Spleen (tissue), 11 donors: ENCODE results near the gene PAXX. TPM values are rescaled to one million over a fixed set of nuclear protein-coding genes. Genes with fewer than 3 reads are reported as not detected.

Experiments
- DNase-seq: peaks from one replicate; pipeline ENCODE4 v3.0.0-alpha.2; 2020
- H3K27ac ChIP-seq, 8 donors: fragments of 200-600 bp; sonication (generic) in 7 of 8; 1 replicate in 4 of 8; 2 replicates in 4 of 8; pipeline versions ENCODE4 v1.5.0 to v1.8.0; 2016 to 2021; ENCODE audit warnings: inconsistent platforms in 4 of 8, mild to moderate bottlenecking in 4 of 8, moderate library complexity in 1 of 8
- H3K27me3 ChIP-seq, 7 donors: fragments of 200-600 bp; sonication (generic) in 6 of 7; replicated peaks in 1 of 7; 1 replicate in 4 of 7; 2 replicates in 3 of 7; pipeline versions ENCODE4 v1.5.0 to v1.8.0; 2016 to 2021; ENCODE audit warnings: inconsistent platforms in 3 of 7, mild to moderate bottlenecking in 1 of 7
- H3K36me3 ChIP-seq, 6 donors: fragments of 200-600 bp; sonication (generic) in 5 of 6; 1 replicate in 4 of 6; 2 replicates in 2 of 6; pipeline versions ENCODE4 v1.5.0 to v1.8.0; 2016 to 2021; ENCODE audit warnings: inconsistent platforms in 2 of 6
- H3K4me1 ChIP-seq, 6 donors: fragments of 200-600 bp; sonication (generic) in 5 of 6; 1 replicate in 3 of 6; 2 replicates in 3 of 6; pipeline versions ENCODE4 v1.5.0 to v1.8.0; 2016 to 2021; ENCODE audit warnings: inconsistent platforms in 3 of 6
- H3K4me3 ChIP-seq, 8 donors: fragments of 200-600 bp; sonication (generic) in 7 of 8; 1 replicate in 4 of 8; 2 replicates in 4 of 8; pipeline versions ENCODE4 v1.5.0 to v1.8.0; 2016 to 2021; ENCODE audit warnings: inconsistent platforms in 4 of 8, mild to moderate bottlenecking in 4 of 8, moderate library complexity in 2 of 8
- H3K9me3 ChIP-seq, 8 donors: fragments of 200-600 bp; sonication (generic) in 7 of 8; 1 replicate in 4 of 8; 2 replicates in 4 of 8; pipeline versions ENCODE4 v1.5.0 to v1.8.0; 2016 to 2021; ENCODE audit warnings: inconsistent platforms in 4 of 8
- POLR2A ChIP-seq, 3 donors: fragments of 450-650 bp; IDR thresholded peaks; one replicate each; pipeline ENCODE4 v1.5.1; 2017; ENCODE audit warnings: antibody characterized with exemption in 3 of 3, mild to moderate bottlenecking in 1 of 3
- POLR2AphosphoS5 ChIP-seq, 3 donors: sonication (generic); formaldehyde crosslinking; IDR thresholded peaks; one replicate each; pipeline ENCODE4 v1.5.1; 2017; ENCODE audit warnings: antibody characterized with exemption in 3 of 3
- WGBS, 5 donors: extraction: QIAGEN DNeasy Blood & Tissue Kit in 3 of 5; methylation state at CpG; one replicate each; pipeline versions ENCODE4 v1.1.5 to v1.1.7; 2013 to 2018; 5-methylcytosine and 5-hydroxymethylcytosine counted together
- intact Hi-C: fragments of 100-400 bp; cut with DNase I; formaldehyde crosslinking; loops from one replicate; pipeline ENCODE4 v1.15.0; 2023; ENCODE audit warnings: low total_unique reads
- polyA plus RNA-seq, 3 donors: library from polyadenylated mRNA; stranded (reverse); fragments of 200-250 nt; gene quantifications; one replicate each; pipeline ENCODE4 v1.2.1, GENCODE V29; 2013
- total RNA-seq, 7 donors: library from RNA; depleted of rRNA in 3 of 7; stranded (reverse); fragments of >200 nt in 3 of 7; fragmentation: NEBNext Ultra II Directional in 4 of 7; extraction: Animal tissue kit (Norgen Biotek cat#: 25700) in 4 of 7; gene quantifications; one replicate each; pipeline versions ENCODE4 v1.1.0 to v1.2.1, GENCODE V29; 2016 to 2021
- TF ChIP-seq, protein P1 (sequence below), 11 experiments: fragments of 200-600 bp in 7 of 11; fragments of 450-650 bp in 4 of 11; sonication (generic) in 4 of 11; IDR thresholded peaks in 8 of 11; conservative IDR thresholded peaks in 3 of 11; 1 replicate in 7 of 11; 2 replicates in 4 of 11; pipeline versions ENCODE4 v1.4.0 to v1.8.0; 2016 to 2021; ENCODE audit warnings: antibody characterized with exemption in 11 of 11, inconsistent platforms in 4 of 11, mild to moderate bottlenecking in 1 of 11
- donor health status: healthy with polysubstance abuse.
- donor health status: DM: no; HTN: no; CAD: no; lungs with moderate emphysema.
- donor health status: DM: no; HTN: no; CAD: no.
- donor health status: Bipolar disorder and iron deficiency.
- donor health status: healthy.
- donor health status: DM: no; HTN: no; CAD: no.
- donor health status: DM: yes; HTN: yes; CAD: no.

Gene PAXX
- total and polyA plus RNA-seq, 10 donors: 51.3 to 264 (median 66.2) TPM

GRCh38 chr9:136974817-136975535, 17.2 kb upstream of the PAXX start:
- Histone ChIP-seq H3K36me3 (no peaks in the 10 kb centered on the region), H3K4me1 (peaks cover 19 to 86% (median 60%) of the 10 kb centered on the region in 6 donors), H3K9me3 (no peaks in the 10 kb centered on the region), H3K4me3 (peak overlapping the region in 4 of 8 donors; percentile 4 to 35 (median 16)), H3K27me3 (peaks cover 0 to 46% (median 9%) of the 10 kb centered on the region in 7 donors), H3K27ac (peak overlapping the region; percentile 55 to 84 (median 76))
- peak; percentile 38 to 81 (median 76) for TF ChIP-seq POLR2AphosphoS5 (IDR thresholded peaks at IDR 0.05)
- TF ChIP-seq, protein P1, sequence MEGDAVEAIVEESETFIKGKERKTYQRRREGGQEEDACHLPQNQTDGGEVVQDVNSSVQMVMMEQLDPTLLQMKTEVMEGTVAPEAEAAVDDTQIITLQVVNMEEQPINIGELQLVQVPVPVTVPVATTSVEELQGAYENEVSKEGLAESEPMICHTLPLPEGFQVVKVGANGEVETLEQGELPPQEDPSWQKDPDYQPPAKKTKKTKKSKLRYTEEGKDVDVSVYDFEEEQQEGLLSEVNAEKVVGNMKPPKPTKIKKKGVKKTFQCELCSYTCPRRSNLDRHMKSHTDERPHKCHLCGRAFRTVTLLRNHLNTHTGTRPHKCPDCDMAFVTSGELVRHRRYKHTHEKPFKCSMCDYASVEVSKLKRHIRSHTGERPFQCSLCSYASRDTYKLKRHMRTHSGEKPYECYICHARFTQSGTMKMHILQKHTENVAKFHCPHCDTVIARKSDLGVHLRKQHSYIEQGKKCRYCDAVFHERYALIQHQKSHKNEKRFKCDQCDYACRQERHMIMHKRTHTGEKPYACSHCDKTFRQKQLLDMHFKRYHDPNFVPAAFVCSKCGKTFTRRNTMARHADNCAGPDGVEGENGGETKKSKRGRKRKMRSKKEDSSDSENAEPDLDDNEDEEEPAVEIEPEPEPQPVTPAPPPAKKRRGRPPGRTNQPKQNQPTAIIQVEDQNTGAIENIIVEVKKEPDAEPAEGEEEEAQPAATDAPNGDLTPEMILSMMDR (IDR thresholded peaks at IDR 0.05 in 8 of 11, conservative IDR thresholded peaks at IDR 0.05 in 3 of 11): no peak
- 33 to 69% (median 48%) methylated on average over 3 to 15 of the region's 15 CpGs for WGBS, 5 donors
- intact Hi-C loops: no loop called here
- DNase-seq: no peak

DNA sequence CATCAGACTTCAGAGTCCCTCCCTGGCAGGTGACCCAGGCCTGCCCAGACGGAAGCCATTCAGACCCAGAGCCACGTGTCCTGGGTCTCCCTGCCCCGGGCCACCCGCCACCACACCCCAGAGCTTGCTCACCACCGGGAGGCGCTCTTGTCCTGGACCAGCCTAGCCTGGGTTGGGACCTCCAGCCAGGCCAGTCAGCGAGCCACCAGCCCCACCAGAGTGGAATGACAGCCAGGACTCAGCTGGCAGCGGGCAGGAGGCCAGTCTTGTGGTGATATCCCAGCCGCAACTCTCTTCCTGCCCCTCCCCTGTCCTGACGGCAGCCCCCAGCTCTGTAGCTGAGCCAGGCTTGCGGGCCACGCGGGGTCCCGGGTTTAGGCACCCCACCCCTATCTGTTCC, 16.6 kb upstream of the PAXX start:
- H3K27me3 ChIP-seq: peaks cover 0 to 47% (median 9%) of the 10 kb centered on the region in 7 donors
- TF ChIP-seq POLR2AphosphoS5 (IDR thresholded peaks at IDR 0.05): peak in 2 of 3 donors; percentile 48 to 67
- TF ChIP-seq, protein P1 (IDR thresholded peaks at IDR 0.05 in 8 of 11, conservative IDR thresholded peaks at IDR 0.05 in 3 of 11): peak in 10 of 11 experiments; percentile 14 to 61 (median 40)
- TF ChIP-seq POLR2A (IDR thresholded peaks at IDR 0.05): no peak
- intact Hi-C loops: no loop called here
- WGBS, 5 donors: 5 to 30% (median 15%) methylated on average over 7 to 14 of the region's 14 CpGs
- peak; percentile 86 for DNase-seq
- peaks cover 19 to 92% (median 63%) of the 10 kb centered on the region in 6 donors for H3K4me1 ChIP-seq
- no peaks in the 10 kb centered on the region for H3K9me3 ChIP-seq
- no peaks in the 10 kb centered on the region for H3K36me3 ChIP-seq
- peak overlapping the region in 6 of 8 donors; percentile 4 to 35 (median 12) for H3K4me3 ChIP-seq
- peak overlapping the region; percentile 55 to 84 (median 76) for H3K27ac ChIP-seq

- H3K9me3 ChIP-seq: no peaks in the 10 kb centered on the region
- TF ChIP-seq POLR2AphosphoS5 (IDR thresholded peaks at IDR 0.05): peak; percentile 45 to 77 (median 71)
- TF ChIP-seq POLR2A (IDR thresholded peaks at IDR 0.05): no peak
- peaks cover 0 to 56% (median 9%) of the 10 kb centered on the region in 7 donors for H3K27me3 ChIP-seq
- no peaks in the 10 kb centered on the region for H3K36me3 ChIP-seq
- peak within 1 kb of the TSS; percentile 29 to 69 (median 40) for H3K4me3 ChIP-seq
- no peak for DNase-seq
- intact Hi-C loops: no loop called here
- H3K4me1 ChIP-seq: peaks cover 22 to 97% (median 71%) of the 10 kb centered on the region in 6 donors
- WGBS, 5 donors: 57 to 100% (median 63%) methylated on average over 2 to 10 of the region's 10 CpGs
- H3K27ac ChIP-seq: peak within 1 kb of the TSS; percentile 60 to 84 (median 76)
Observed at GRCh38 chr9:136977223-136977622, 15.0 kb upstream of the PAXX start, which contains the start of gene PTGDS. PTGDS (plus strand) TSS chr9:136977504; CDS start chr9:136977579, 75 bp downstream.

- intact Hi-C loops: no loop called here
- Histone ChIP-seq H3K27ac (peak overlapping the region; percentile 60 to 84 (median 76)), H3K27me3 (peaks cover 0 to 61% (median 9%) of the 10 kb centered on the region in 7 donors), H3K4me3 (peak overlapping the region; percentile 29 to 69 (median 40)), H3K4me1 (peaks cover 22 to 97% (median 69%) of the 10 kb centered on the region in 6 donors), H3K36me3 (no peaks in the 10 kb centered on the region), H3K9me3 (no peaks in the 10 kb centered on the region)
- TF ChIP-seq, protein P1 (IDR thresholded peaks at IDR 0.05 in 8 of 11, conservative IDR thresholded peaks at IDR 0.05 in 3 of 11): no peak
- TF ChIP-seq POLR2A (IDR thresholded peaks at IDR 0.05) (no peak), POLR2AphosphoS5 (IDR thresholded peaks at IDR 0.05) (no peak)
- 35 to 48% (median 38%) methylated on average over 20 to 33 of the region's 33 CpGs; no CpG with 5 or more reads in 1 of the 5 donors for WGBS, 5 donors
- DNase-seq: no peak
Observed at GRCh38 chr9:136977649-136978072, 14.6 kb upstream of the PAXX start.
